Eye (tissue), 1 donor: ENCODE measurements around the gene MACROD1.

ENCODE experiments used
- DNase-seq: peaks from one replicate; pipeline ENCODE4 v3.0.0-alpha.2; 2015

The MACROD1 gene

GRCh38 chr11:64089915-64090805 lies 75.8 kb downstream of the MACROD1 start:
- no peak for DNase-seq

GRCh38 chr11:64089493-64089892 lies 76.4 kb downstream of the MACROD1 start:
- no peak for DNase-seq

- DNase-seq = no peak
These were observed 76.9 kb downstream of the MACROD1 start for GRCh38 chr11:64089027-64089360.

GRCh38 chr11:64088162-64089026 lies 77.5 kb downstream of the MACROD1 start:
- no peak for DNase-seq

GRCh38 chr11:64086258-64087123 lies 79.4 kb downstream of the MACROD1 start:
- peak; percentile 54 for DNase-seq

GRCh38 chr11:64085906-64086257 lies 80.0 kb downstream of the MACROD1 start:
- no peak for DNase-seq

- no peak for DNase-seq
These were observed 80.8 kb downstream of the MACROD1 start for GRCh38 chr11:64084951-64085710.

GRCh38 chr11:64084146-64084950 lies 81.6 kb downstream of the MACROD1 start:
- no peak for DNase-seq

- DNase-seq = no peak
These were observed 82.4 kb downstream of the MACROD1 start for GRCh38 chr11:64083398-64084080.

- no peak for DNase-seq
These were observed 84.0 kb downstream of the MACROD1 start for GRCh38 chr11:64081745-64082442.

GRCh38 chr11:64080390-64080789 lies 85.5 kb downstream of the MACROD1 start:
- no peak for DNase-seq

- no peak for DNase-seq
These were observed 87.0 kb downstream of the MACROD1 start for GRCh38 chr11:64078905-64079304.

GRCh38 chr11:64078284-64078683 lies 87.6 kb downstream of the MACROD1 start:
- peak; percentile 89 for DNase-seq

- no peak for DNase-seq
These were observed 88.3 kb downstream of the MACROD1 start for GRCh38 chr11:64077607-64078006.

GRCh38 chr11:64076758-64077157 lies 89.2 kb downstream of the MACROD1 start:
- DNase-seq = peak; percentile 54

- DNase-seq = no peak
These were observed 91.7 kb downstream of the MACROD1 start for GRCh38 chr11:64074239-64074638.

GRCh38 chr11:64073542-64073941 lies 92.4 kb downstream of the MACROD1 start:
- DNase-seq = no peak

- DNase-seq = no peak
These were observed 93.0 kb downstream of the MACROD1 start for GRCh38 chr11:64072871-64073270.

GRCh38 chr11:64072403-64072802 lies 93.5 kb downstream of the MACROD1 start:
- DNase-seq = peak; percentile 45

GRCh38 chr11:64071849-64072248 lies 94.1 kb downstream of the MACROD1 start:
- DNase-seq = peak; percentile 82
